Coronary artery (tissue), 2 donors: ENCODE results near the gene CLCA2.
A peak's percentile ranks its signal among the peaks of the same experiment; 100 is the strongest.

Experiments used
- DNase-seq: peaks from one replicate; pipeline ENCODE4 v3.0.0-alpha.2; 2017; ENCODE audit warnings: low spot score
- H3K27ac ChIP-seq, 2 donors: fragments of 200-600 bp; sonication (generic); one replicate each; pipeline ENCODE4 v1.5.1; 2016 to 2019
- H3K4me3 ChIP-seq: fragments of 200-600 bp; sonication (generic); 2 replicates; pipeline ENCODE4 v1.5.1; 2016; ENCODE audit warnings: mild to moderate bottlenecking, moderate library complexity
- TF ChIP-seq, protein P1 (sequence below): fragments of 200-600 bp; sonication (generic); IDR thresholded peaks from one replicate; pipeline ENCODE4 v1.5.1; 2019; ENCODE audit warnings: antibody characterized with exemption

Gene CLCA2

DNA sequence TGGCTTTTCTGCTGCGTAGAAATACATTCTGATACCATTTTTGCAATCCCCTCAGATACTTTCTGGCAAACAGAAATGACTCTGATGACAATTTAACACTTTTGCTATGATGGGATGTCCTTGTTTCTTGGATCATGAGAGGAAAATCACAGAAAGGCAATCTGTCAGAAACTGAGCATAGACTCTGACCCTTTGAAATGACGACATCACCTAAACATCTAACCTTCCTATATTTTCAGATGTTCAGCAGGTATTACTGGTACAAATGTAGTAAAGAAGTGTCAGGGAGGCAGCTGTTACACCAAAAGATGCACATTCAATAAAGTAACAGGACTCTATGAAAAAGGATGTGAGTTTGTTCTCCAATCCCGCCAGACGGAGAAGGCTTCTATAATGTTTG, 58.0 kb downstream of the CLCA2 start:
- TF ChIP-seq, protein P1, sequence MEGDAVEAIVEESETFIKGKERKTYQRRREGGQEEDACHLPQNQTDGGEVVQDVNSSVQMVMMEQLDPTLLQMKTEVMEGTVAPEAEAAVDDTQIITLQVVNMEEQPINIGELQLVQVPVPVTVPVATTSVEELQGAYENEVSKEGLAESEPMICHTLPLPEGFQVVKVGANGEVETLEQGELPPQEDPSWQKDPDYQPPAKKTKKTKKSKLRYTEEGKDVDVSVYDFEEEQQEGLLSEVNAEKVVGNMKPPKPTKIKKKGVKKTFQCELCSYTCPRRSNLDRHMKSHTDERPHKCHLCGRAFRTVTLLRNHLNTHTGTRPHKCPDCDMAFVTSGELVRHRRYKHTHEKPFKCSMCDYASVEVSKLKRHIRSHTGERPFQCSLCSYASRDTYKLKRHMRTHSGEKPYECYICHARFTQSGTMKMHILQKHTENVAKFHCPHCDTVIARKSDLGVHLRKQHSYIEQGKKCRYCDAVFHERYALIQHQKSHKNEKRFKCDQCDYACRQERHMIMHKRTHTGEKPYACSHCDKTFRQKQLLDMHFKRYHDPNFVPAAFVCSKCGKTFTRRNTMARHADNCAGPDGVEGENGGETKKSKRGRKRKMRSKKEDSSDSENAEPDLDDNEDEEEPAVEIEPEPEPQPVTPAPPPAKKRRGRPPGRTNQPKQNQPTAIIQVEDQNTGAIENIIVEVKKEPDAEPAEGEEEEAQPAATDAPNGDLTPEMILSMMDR, result no peak
- no peak for DNase-seq
- Histone ChIP-seq H3K27ac (no peak overlapping the region), H3K4me3 (no peak overlapping the region)

DNA sequence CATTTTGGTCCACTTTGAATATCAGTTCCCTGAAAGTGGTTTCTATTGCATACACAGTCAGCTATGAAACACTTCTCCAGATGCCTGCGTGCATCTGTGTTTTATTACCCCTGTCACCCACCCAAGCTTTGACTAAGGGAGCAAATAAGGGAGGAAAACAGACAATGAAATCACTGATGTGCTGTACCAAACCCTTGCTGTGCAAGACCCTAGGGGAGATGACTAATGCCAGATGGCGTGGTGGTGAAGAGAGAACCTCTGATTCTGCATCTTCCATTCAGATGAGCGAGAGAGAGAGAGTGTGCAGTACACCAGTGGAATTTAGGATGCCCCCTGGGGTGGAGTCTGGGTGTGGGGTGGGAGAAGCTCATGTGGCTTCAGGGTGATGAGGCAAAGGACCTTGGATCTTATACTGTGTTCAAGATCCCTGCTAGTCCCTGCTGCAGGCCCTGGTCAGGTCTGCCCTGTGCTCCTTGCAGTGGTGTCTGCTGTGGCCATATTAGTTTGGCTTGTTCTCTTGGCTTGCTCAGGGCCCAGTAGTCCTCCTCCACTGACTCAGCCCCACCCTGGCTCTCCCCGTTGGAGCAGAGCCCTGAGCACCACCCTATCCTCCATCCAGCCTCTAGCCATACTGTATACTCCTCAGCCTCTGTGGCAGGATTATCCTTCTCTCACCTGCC, 63.3 kb downstream of the CLCA2 start:
- Histone ChIP-seq H3K4me3 (no peak overlapping the region), H3K27ac (peak overlapping the region in 1 of 2 donors; percentile 54)
- TF ChIP-seq, protein P1, result no peak
- no peak for DNase-seq

DNA sequence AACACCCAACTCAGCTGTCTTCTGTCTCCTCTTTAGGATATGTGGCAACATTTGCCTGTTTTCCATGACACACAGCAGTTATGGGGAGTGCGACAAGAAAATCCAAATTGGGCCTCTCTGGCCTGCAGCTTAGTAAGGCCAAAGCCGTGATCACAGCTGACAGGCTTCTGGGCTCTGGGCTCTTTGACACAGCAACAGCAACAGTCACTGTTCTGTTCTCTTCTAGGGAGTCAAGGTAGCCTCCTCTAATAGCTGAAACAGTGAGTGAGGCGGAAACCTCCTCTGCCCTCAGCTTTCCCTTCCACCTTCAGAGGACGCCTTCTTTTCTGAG, 63.8 kb downstream of the CLCA2 start:
- Histone ChIP-seq H3K27ac (peak overlapping the region in 1 of 2 donors; percentile 54), H3K4me3 (no peak overlapping the region)
- TF ChIP-seq, protein P1, result no peak
- DNase-seq, result no peak

DNA sequence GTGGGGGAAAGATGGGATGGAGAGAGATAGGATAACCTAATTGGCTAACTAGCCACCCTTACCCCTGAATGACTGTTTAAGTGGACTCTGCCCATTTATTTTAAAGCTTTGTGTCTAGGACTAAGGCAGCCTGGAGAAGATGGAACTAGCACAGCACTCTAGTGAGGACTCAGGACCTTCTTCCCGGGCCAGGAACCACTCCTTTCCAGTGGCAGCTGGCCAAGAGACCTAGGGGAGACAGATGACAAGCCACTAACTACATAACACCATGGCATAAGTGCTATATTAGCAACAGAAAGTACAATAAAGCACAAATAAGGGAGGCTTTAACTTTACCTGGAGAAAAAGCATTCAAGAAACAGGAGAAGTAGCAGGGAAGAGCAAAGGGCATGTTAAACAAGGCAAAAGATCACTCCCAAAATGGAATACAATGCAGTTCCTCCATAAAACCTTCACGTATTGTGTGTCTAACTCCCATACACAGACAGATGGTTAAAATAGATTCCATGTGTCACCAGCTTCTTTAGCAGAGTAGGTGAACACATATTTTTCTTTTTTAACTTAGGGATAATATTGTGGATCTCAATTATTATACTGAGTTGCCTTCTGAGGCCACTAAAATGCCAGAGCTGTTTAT, 65.4 kb downstream of the CLCA2 start:
- DNase-seq, result no peak
- TF ChIP-seq, protein P1, result no peak
- no peak overlapping the region for H3K4me3 ChIP-seq
- no peak overlapping the region for H3K27ac ChIP-seq

DNA sequence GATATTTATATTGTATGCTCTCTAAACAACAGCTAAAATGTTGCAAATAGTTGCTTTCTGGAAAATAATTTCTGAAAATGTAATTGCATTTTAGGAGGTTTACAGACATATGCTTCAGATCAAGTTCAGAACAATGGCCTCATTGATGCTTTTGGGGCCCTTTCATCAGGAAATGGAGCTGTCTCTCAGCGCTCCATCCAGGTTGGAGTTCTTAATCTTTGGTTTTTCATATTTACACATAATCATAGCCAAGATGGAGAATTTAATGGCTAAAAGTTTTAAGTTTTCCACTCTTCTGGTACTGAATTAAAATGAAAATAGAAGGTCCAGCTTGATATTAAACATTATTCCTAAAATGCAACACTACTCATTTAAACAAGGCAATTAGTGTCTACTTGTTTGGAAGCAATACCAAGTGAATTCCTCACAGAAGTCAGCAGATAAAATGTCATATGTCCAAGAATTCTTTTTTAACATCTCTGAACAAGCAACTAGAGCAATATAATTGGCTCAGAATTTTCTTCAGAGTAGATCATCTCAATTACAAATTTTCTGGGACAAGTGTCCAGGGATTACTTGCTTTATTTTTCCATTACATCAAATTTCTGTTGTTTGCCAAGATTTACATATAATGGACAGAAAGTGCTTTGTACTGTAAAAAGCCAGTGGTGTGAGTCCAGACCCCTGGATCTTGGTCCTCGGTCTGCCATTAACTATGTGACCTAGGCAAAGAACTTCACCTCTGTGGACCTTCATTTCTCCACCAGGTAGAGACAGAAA, 67.4 kb downstream of the CLCA2 start:
- no peak overlapping the region for H3K27ac ChIP-seq
- TF ChIP-seq, protein P1, result no peak
- no peak overlapping the region for H3K4me3 ChIP-seq
- no peak for DNase-seq

DNA sequence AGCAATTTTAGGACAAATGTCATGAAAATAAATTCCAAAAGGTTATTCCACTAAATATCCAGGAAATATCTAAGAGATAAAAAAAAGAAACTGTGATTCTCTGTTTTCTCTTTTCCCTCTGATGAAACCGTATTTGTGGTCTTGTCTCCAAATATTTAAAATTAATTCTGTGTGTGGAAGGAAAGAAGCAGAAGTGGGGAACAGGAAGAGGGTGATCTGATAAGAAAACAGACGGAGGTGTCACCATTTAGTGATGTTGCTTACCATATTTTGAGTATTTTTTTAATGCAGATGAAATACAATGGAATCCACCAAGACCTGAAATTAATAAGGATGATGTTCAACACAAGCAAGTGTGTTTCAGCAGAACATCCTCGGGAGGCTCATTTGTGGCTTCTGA, 74.3 kb downstream of the CLCA2 start:
- no peak overlapping the region for H3K4me3 ChIP-seq
- no peak overlapping the region for H3K27ac ChIP-seq
- TF ChIP-seq, protein P1, result no peak
- DNase-seq, result no peak
